Loucy (cell line): ENCODE measurements around the gene GCH1.

ENCODE experiments used
- H2AFZ ChIP-seq: fragments of 200-600 bp; sonication (generic); 2 replicates; pipeline ENCODE4 v1.6.0; 2016; ENCODE audit warnings: antibody characterized with exemption, mild to moderate bottlenecking, low read length, moderate library complexity
- H3F3A ChIP-seq: fragments of 200-600 bp; 2 replicates; pipeline ENCODE4 v1.6.0; 2016; ENCODE audit warnings: antibody characterized with exemption, low read depth, mild to moderate bottlenecking
- H3K27me3 ChIP-seq: fragments of 200-600 bp; sonication (generic); 2 replicates; pipeline ENCODE4 v1.6.1; 2014; ENCODE audit warnings: low read length, mild to moderate bottlenecking; ENCODE audit not compliant: insufficient read depth, poor library complexity, severe bottlenecking
- H3K36me3 ChIP-seq: fragments of 200-600 bp; sonication (generic); 2 replicates; pipeline ENCODE4 v1.6.1; 2016; ENCODE audit warnings: low read length; ENCODE audit not compliant: insufficient read depth
- H3K4me1 ChIP-seq: fragments of 200-600 bp; sonication (generic); 2 replicates; pipeline ENCODE4 v1.5.1; 2014; ENCODE audit warnings: low read length, mild to moderate bottlenecking; ENCODE audit not compliant: insufficient read depth, poor library complexity, severe bottlenecking
- H3K4me2 ChIP-seq: fragments of 200-600 bp; sonication (generic); 2 replicates; pipeline ENCODE4 v1.6.0; 2014; ENCODE audit warnings: antibody characterized with exemption, low read length, low read depth, mild to moderate bottlenecking; ENCODE audit not compliant: poor library complexity, severe bottlenecking
- H3K4me3 ChIP-seq: fragments of 200-600 bp; sonication (generic); 2 replicates; pipeline ENCODE4 v1.5.1; 2014; ENCODE audit warnings: low read length, mild to moderate bottlenecking, mixed read lengths; ENCODE audit not compliant: poor library complexity, severe bottlenecking
- H3K79me2 ChIP-seq: fragments of 200-600 bp; sonication (generic); 2 replicates; pipeline ENCODE4 v1.6.1; 2014; ENCODE audit warnings: low read length; ENCODE audit not compliant: insufficient read depth
- H3K9ac ChIP-seq: fragments of 200-600 bp; sonication (generic); 2 replicates; pipeline ENCODE4 v1.6.0; 2014; ENCODE audit warnings: mild to moderate bottlenecking, low read depth, low read length, moderate library complexity; ENCODE audit not compliant: poor library complexity, severe bottlenecking
- H3K9me2 ChIP-seq: fragments of 200-600 bp; sonication (generic); replicated peaks from 2 replicates; pipeline ENCODE4 v1.6.1; 2016; ENCODE audit warnings: low read depth, low read length, mixed read lengths
- H3K9me3 ChIP-seq: fragments of 200-600 bp; sonication (generic); 2 replicates; pipeline ENCODE4 v1.6.1; 2014; ENCODE audit warnings: mild to moderate bottlenecking, antibody characterized with exemption, low read length, low read depth; ENCODE audit not compliant: insufficient read depth
- H4K20me1 ChIP-seq: fragments of 200-600 bp; sonication (generic); 2 replicates; pipeline ENCODE4 v1.6.0; 2014; ENCODE audit warnings: antibody characterized with exemption, low read length, mild to moderate bottlenecking; ENCODE audit not compliant: insufficient read depth, poor library complexity, severe bottlenecking
- EZH2phosphoT487 ChIP-seq: fragments of 200-600 bp; IDR thresholded peaks from 2 replicates; pipeline ENCODE4 v1.6.1; 2018; ENCODE audit warnings: antibody characterized with exemption, mild to moderate bottlenecking, moderate library complexity, borderline replicate concordance
- TF ChIP-seq, protein P1 (sequence below): fragments of 200-600 bp; sonication (generic); conservative IDR thresholded peaks from 2 replicates; pipeline ENCODE4 v1.5.1; 2014; ENCODE audit warnings: mild to moderate bottlenecking, antibody characterized with exemption, low read length

Gene GCH1

DNA sequence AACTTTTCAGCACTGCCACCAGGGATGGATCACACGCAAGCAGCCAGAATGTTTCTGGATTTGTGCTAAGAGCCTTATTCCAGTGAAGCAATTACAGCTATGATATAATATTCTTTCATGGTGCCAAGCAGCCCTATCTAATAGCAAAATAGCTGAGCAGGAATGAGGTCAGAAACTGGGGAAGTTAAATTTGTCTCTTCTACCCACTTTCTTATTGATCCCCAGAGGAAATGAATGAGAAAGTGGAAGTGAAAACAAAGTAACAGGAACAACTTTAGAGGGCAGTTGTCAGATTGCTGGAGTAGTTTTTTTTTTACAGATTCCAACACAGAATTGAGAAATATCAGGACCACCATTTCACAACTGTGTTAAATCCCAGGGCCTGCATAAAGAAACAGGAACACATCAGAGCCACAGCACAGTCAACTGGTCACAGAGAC, 44.8 kb downstream of the GCH1 start:
- Histone ChIP-seq H3K9me3 (no peaks in the 10 kb centered on the region), H3K36me3 (peaks cover 13% of the 10 kb centered on the region; the same call in 1 of the 2 replicates), H3K9ac (no peak overlapping the region), H3K4me1 (peaks cover 10% of the 10 kb centered on the region), H2AFZ (no peak overlapping the region), H3K79me2 (no peaks in the 10 kb centered on the region), H3K9me2 (no peaks in the 10 kb centered on the region), H4K20me1 (no peaks in the 10 kb centered on the region), H3K27me3 (no peaks in the 10 kb centered on the region), H3F3A (no peaks in the 10 kb centered on the region), H3K4me2 (no peak overlapping the region), H3K4me3 (no peak overlapping the region)
- TF ChIP-seq EZH2phosphoT487 = no peak
- TF ChIP-seq, protein P1, sequence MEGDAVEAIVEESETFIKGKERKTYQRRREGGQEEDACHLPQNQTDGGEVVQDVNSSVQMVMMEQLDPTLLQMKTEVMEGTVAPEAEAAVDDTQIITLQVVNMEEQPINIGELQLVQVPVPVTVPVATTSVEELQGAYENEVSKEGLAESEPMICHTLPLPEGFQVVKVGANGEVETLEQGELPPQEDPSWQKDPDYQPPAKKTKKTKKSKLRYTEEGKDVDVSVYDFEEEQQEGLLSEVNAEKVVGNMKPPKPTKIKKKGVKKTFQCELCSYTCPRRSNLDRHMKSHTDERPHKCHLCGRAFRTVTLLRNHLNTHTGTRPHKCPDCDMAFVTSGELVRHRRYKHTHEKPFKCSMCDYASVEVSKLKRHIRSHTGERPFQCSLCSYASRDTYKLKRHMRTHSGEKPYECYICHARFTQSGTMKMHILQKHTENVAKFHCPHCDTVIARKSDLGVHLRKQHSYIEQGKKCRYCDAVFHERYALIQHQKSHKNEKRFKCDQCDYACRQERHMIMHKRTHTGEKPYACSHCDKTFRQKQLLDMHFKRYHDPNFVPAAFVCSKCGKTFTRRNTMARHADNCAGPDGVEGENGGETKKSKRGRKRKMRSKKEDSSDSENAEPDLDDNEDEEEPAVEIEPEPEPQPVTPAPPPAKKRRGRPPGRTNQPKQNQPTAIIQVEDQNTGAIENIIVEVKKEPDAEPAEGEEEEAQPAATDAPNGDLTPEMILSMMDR = no peak

DNA sequence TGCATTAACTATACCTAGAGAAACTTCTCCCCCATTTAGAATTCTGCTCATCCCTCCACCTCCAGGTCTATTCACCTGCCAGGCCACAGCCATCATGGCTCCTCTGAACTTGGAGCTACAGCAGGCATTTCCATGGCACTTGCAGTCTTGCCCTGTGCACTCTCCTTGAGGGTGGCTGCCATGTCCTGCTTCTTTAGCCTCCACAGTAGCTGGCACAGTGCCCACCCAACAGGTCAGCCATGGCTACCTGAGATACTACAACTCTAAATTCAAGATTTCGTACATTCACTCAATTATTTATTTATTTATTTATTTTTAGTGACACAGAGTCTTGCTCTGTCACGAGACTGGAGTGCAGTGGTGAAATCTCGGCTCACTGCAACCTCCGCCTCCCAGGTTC, 46.5 kb downstream of the GCH1 start:
- TF ChIP-seq, protein P1 = no peak
- TF ChIP-seq EZH2phosphoT487 = no peak
- Histone ChIP-seq H2AFZ (no peak overlapping the region), H4K20me1 (no peaks in the 10 kb centered on the region), H3K4me3 (no peak overlapping the region), H3K9me2 (no peaks in the 10 kb centered on the region), H3F3A (no peaks in the 10 kb centered on the region), H3K27me3 (no peaks in the 10 kb centered on the region), H3K4me1 (peaks cover 10% of the 10 kb centered on the region), H3K79me2 (no peaks in the 10 kb centered on the region), H3K9me3 (no peaks in the 10 kb centered on the region), H3K9ac (no peak overlapping the region), H3K36me3 (peaks cover 13% of the 10 kb centered on the region; the same call in 1 of the 2 replicates), H3K4me2 (no peak overlapping the region)

DNA sequence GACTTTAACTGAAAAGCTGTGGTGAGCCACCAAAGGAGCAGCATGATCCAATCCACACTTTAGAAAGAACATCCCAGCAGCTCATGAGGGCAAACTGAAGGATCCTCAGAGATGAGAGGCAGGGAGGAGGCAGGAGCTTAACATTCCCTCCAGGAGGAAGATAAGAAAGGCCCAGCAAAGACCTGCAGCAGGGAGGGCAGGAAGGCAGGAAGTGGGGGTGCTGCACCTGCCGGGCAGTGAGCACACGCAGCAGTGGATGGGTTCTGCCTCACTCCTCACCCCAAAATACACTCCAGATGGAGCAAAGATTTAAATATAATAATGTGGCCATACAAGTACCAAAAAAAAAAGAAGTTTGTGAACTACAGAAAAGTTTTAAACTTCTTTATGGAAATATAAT, 48.4 kb downstream of the GCH1 start:
- H3K4me3 ChIP-seq = no peak overlapping the region
- H3F3A ChIP-seq = no peaks in the 10 kb centered on the region
- peaks cover 10% of the 10 kb centered on the region for H3K4me1 ChIP-seq
- no peaks in the 10 kb centered on the region for H4K20me1 ChIP-seq
- H3K36me3 ChIP-seq = peaks cover 5% of the 10 kb centered on the region; the same call in 1 of the 2 replicates
- no peak overlapping the region for H2AFZ ChIP-seq
- TF ChIP-seq, protein P1 = no peak
- no peak for TF ChIP-seq EZH2phosphoT487
- no peaks in the 10 kb centered on the region for H3K9me3 ChIP-seq
- no peak overlapping the region for H3K4me2 ChIP-seq
- no peaks in the 10 kb centered on the region for H3K27me3 ChIP-seq
- H3K9me2 ChIP-seq = no peaks in the 10 kb centered on the region
- peak overlapping the region; percentile 7 for H3K9ac ChIP-seq
- H3K79me2 ChIP-seq = no peaks in the 10 kb centered on the region
